Neutrophil (primary cell): ENCODE data around the gene C1orf105.
"Not testable (repeated sequence)": the region's sequence is repeated elsewhere in the genome, so short reads cannot be mapped to it uniquely, and the experiment has no call there.

ENCODE experiments used
- H3K27ac ChIP-seq: fragments of 200-600 bp; sonication (generic); 2 replicates; pipeline ENCODE4 v1.5.1; 2016; ENCODE audit warnings: mild to moderate bottlenecking, moderate library complexity
- H3K27me3 ChIP-seq: fragments of 200-600 bp; sonication (generic); 2 replicates; pipeline ENCODE4 v1.6.0; 2016; ENCODE audit warnings: mild to moderate bottlenecking
- H3K36me3 ChIP-seq: fragments of 200-600 bp; sonication (generic); 2 replicates; pipeline ENCODE4 v1.5.1; 2017
- H3K4me1 ChIP-seq, 2 experiments: fragments of 200-600 bp in 1 of 2; sonication (generic) in 1 of 2; 1 replicate in 1 of 2; 2 replicates in 1 of 2; pipeline versions ENCODE4 v1.5.1 to v1.6.1; 2013 to 2016; ENCODE audit warnings: low read depth in 1 of 2, low read length in 1 of 2, mild to moderate bottlenecking in 1 of 2, moderate library complexity in 1 of 2; ENCODE audit not compliant: control insufficient read depth in 1 of 2, insufficient read depth in 1 of 2
- H3K4me3 ChIP-seq, 2 experiments: fragments of 200-600 bp in 1 of 2; sonication (generic) in 1 of 2; 1 replicate in 1 of 2; 2 replicates in 1 of 2; pipeline ENCODE4 v1.5.1; 2013 to 2016; ENCODE audit warnings: low read depth in 1 of 2, low read length in 1 of 2, mild to moderate bottlenecking in 1 of 2, moderate library complexity in 1 of 2
- H3K9me3 ChIP-seq: fragments of 200-600 bp; sonication (generic); 2 replicates; pipeline ENCODE4 v1.5.1; 2016
- CTCF ChIP-seq: fragments of 200-600 bp; sonication (generic); IDR thresholded peaks from 2 replicates; pipeline ENCODE4 v1.5.1; 2016; ENCODE audit warnings: antibody characterized with exemption

C1orf105 gene

GRCh38 chr1:172494166-172494565 is 73.7 kb downstream of the C1orf105 start:
- Histone ChIP-seq H3K4me3 (no peak overlapping the region), H3K27me3 (no peaks in the 10 kb centered on the region), H3K27ac (no peak overlapping the region), H3K4me1 (peaks cover 29 to 37% of the 10 kb centered on the region in 2 experiments), H3K36me3 (no peaks in the 10 kb centered on the region), H3K9me3 (no peaks in the 10 kb centered on the region)
- no peak for TF ChIP-seq CTCF

DNA sequence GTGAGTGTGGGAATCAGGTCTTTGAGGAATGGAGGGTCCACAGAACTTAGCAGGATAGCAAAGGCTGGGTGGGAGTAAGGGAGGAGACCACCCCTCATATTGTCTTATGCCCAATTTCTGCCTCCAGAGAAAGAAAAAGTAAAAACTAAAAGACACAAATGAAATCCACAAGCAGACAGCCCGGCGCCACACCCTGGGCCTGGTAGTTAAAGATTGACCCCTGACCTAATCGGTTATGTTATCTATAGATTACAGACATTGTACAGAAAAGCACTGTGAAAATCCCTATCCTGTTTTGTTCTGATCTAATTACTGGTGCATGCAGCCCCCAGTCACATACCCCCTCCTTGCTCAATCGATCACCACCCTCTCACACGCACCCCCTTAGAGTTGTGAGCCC is 75.6 kb downstream of the C1orf105 start:
- not testable (repeated sequence) for H3K27ac ChIP-seq, H3K9me3 ChIP-seq, H3K36me3 ChIP-seq, H3K27me3 ChIP-seq, H3K4me3 ChIP-seq
- peaks cover 46 to 47% of the 10 kb centered on the region in 2 experiments for H3K4me1 ChIP-seq

- Histone ChIP-seq H3K4me1 (peaks cover 46 to 49% of the 10 kb centered on the region in 2 experiments), H3K27me3 (no peaks in the 10 kb centered on the region), H3K36me3 (no peaks in the 10 kb centered on the region), H3K9me3 (no peaks in the 10 kb centered on the region), H3K27ac (peak overlapping the region; percentile 80), H3K4me3 (no peak overlapping the region)
- no peak for TF ChIP-seq CTCF
These were observed 76.2 kb downstream of the C1orf105 start for GRCh38 chr1:172496678-172497077.

- Histone ChIP-seq H3K36me3 (no peaks in the 10 kb centered on the region), H3K27me3 (no peaks in the 10 kb centered on the region), H3K4me3 (no peak overlapping the region), H3K4me1 (peaks cover 46 to 49% of the 10 kb centered on the region in 2 experiments), H3K27ac (peak overlapping the region; percentile 80), H3K9me3 (no peaks in the 10 kb centered on the region)
- TF ChIP-seq CTCF, result no peak
These were observed 76.7 kb downstream of the C1orf105 start for GRCh38 chr1:172497230-172497629.

DNA sequence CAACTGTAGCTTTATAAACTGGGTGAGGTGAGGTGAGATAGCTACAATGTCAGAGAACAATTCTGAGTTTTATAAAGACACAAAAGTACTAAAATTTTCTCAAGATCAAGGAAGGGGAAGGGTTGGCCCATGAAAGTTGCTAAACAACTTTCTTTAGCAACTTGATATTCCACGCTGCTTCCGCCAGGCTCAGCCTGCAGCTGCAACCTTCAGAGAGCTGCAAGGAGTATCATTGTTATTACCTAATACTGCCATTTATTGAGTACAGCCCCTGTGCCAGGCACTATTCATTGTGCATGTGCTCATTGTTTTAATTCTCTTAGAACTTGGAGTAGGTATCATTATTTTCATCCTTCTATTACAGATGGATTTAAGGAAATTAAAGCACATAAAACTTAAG is 78.4 kb downstream of the C1orf105 start:
- Histone ChIP-seq H3K27ac (peak overlapping the region; percentile 80), H3K36me3 (no peaks in the 10 kb centered on the region), H3K4me3 (no peak overlapping the region), H3K9me3 (no peaks in the 10 kb centered on the region), H3K4me1 (peaks cover 46 to 49% of the 10 kb centered on the region in 2 experiments), H3K27me3 (no peaks in the 10 kb centered on the region)
- no peak for TF ChIP-seq CTCF

DNA sequence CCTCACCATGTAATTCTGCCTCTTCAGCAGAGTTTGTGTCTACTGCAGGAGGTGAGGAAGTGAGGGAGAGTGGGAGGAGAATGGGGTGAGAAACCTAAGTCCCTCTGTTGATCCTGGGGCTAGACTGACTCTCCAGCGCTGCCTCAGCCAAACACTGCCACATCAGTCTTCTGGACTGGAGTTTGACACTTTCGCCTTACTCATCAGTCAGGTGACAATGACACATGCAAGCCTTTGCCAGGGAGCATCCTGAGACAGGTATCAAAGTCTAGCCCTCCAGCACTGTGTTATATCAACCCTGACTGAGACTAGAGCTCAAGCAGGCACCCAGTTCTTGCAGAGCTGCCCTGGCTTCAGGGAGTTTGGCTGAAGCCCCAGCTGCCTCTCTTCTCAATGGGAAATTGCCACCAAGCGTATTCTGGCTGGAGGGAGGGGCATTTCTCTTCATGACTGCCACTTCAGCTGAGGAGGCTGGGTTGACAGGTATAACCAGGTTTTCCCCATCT is 79.2 kb downstream of the C1orf105 start:
- Histone ChIP-seq H3K27ac (peak overlapping the region; percentile 80), H3K4me1 (peaks cover 49 to 53% of the 10 kb centered on the region in 2 experiments), H3K27me3 (no peaks in the 10 kb centered on the region), H3K36me3 (no peaks in the 10 kb centered on the region), H3K4me3 (no peak overlapping the region), H3K9me3 (no peaks in the 10 kb centered on the region)
- no peak for TF ChIP-seq CTCF
